GM21367 (cell line): ENCODE data around the gene PDE2A.
"Not testable (repeated sequence)": the region's sequence is repeated elsewhere in the genome, so short reads cannot be mapped to it uniquely, and the experiment has no call there.

Experiments used
- ATAC-seq: cut with Tn5 transposase; IDR thresholded peaks from one replicate; pipeline ENCODE4 v1.9.1; 2021; ENCODE audit not compliant: unreplicated experiment

PDE2A gene

GRCh38 chr11:72578991-72579815, 95.0 kb downstream of the PDE2A start:
- no peak for ATAC-seq

GRCh38 chr11:72578566-72578965, 95.7 kb downstream of the PDE2A start:
- no peak for ATAC-seq

- ATAC-seq = no peak
These were observed 96.2 kb downstream of the PDE2A start for GRCh38 chr11:72578051-72578450.

- no peak for ATAC-seq
These were observed 96.9 kb downstream of the PDE2A start for GRCh38 chr11:72577271-72577721.

GRCh38 chr11:72576661-72577060, 97.6 kb downstream of the PDE2A start:
- no peak for ATAC-seq

- no peak for ATAC-seq
These were observed 98.0 kb downstream of the PDE2A start for GRCh38 chr11:72576243-72576595.

- no peak for ATAC-seq
These were observed 98.5 kb downstream of the PDE2A start for GRCh38 chr11:72575533-72576242.

- ATAC-seq = no peak
These were observed 99.4 kb downstream of the PDE2A start for GRCh38 chr11:72574548-72575460.

GRCh38 chr11:72573855-72574445, 100.3 kb downstream of the PDE2A start:
- ATAC-seq = no peak

GRCh38 chr11:72573072-72573854, 101.0 kb downstream of the PDE2A start:
- no peak for ATAC-seq

GRCh38 chr11:72572540-72572939, 101.7 kb downstream of the PDE2A start:
- not testable (repeated sequence) for ATAC-seq

GRCh38 chr11:72570893-72571661, 103.1 kb downstream of the PDE2A start:
- ATAC-seq = no peak

- no peak for ATAC-seq
These were observed 104.0 kb downstream of the PDE2A start for GRCh38 chr11:72569966-72570892.

GRCh38 chr11:72568861-72569260, 105.4 kb downstream of the PDE2A start:
- ATAC-seq = no peak

GRCh38 chr11:72562431-72562830, 111.8 kb downstream of the PDE2A start:
- ATAC-seq = no peak

GRCh38 chr11:72561856-72562255, 112.4 kb downstream of the PDE2A start:
- ATAC-seq = no peak

GRCh38 chr11:72560864-72561263, 113.4 kb downstream of the PDE2A start:
- not testable (repeated sequence) for ATAC-seq

- ATAC-seq = no peak
These were observed 117.8 kb downstream of the PDE2A start for GRCh38 chr11:72556433-72556832.
